Raji (cell line): ENCODE measurements around the gene MS4A10.

Source experiments
- POLR2A ChIP-seq: IDR thresholded peaks from 2 replicates; pipeline ENCODE4 v1.6.1; 2011; ENCODE audit warnings: low read depth, low read length, control low read depth; ENCODE audit not compliant: insufficient read depth

The MS4A10 gene

DNA sequence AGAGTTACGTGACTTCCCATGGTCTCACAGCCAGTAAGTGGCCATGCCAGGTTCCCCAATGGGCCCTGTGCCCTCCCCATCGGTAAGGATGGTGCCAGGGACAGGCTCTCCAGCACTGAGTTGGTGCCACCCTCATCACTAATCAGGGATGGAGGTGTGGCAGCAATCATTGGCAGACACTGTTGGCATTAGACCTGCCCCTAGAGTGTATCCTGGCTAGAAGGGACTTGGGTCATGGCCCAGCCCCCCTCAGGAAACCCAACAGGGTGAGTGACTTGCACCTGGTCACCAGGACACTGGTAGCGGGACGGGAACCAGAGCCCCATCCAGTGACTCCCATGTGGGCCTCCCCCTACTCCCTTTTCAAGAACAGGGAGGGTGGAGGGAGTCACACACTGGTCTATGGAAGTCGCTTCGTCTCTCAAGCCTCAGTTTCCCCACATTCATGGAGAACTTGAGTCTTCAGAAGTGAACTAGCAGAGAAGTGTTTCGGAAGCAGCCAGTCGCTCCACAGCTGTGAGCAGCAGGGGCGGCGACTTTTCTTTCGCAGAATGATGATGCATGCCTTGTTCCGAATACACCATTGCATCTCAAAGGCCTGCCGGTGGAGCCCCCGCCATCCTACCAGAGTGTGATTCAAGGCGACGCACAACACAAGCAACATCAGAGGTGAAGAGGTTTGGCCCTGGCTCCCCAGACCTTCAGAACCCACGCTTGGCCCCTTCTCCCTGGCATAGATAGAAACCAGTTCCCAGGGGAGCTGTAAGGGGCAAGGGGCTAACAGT lies 12.9 kb downstream of the MS4A10 start:
- no peak for TF ChIP-seq POLR2A

- no peak for TF ChIP-seq POLR2A
These were observed 13.5 kb downstream of the MS4A10 start for GRCh38 chr11:60798631-60799030.

DNA sequence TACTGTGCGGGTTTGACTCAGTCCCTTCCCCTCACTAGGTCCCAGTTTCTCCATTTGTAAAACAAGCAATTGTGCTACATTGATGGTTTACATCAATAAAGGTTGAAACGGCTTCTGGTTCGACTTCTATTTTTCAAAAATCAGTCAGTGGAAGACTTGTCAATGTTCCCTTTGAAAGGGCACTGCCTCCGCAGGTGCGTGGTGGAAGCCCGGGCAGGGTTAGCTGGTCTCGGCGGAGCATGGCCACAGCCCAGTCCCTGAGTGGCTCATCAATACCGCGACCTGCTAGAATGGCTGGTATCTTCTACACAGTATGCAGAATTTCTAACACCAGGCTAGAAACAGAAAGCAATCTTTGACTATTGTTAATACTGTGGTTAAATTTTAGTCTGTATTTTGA lies 16.1 kb downstream of the MS4A10 start:
- TF ChIP-seq POLR2A = no peak

- TF ChIP-seq POLR2A = no peak
These were observed 18.3 kb downstream of the MS4A10 start for GRCh38 chr11:60803273-60803936.

GRCh38 chr11:60809249-60809648 lies 24.1 kb downstream of the MS4A10 start:
- no peak for TF ChIP-seq POLR2A

GRCh38 chr11:60809691-60810090 lies 24.6 kb downstream of the MS4A10 start:
- no peak for TF ChIP-seq POLR2A

DNA sequence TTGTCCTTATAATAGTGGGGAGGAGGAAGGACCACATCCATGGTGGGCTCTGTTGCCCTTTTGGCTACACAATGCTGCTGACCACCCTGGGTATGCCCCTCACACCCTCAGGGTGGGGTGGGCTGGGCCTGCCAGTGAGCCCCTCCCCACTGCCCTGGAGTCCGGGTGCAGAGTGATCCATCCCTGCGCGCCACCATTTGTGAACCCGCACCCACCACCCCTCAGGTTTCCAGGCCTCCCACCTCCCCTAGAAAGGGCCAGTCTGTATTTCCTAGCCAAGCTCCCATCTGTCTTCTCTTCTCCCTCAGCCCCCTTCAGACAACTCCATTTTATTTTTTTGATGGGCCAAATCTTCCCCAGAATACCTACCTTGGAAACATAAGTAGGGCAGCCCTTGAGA lies 25.0 kb downstream of the MS4A10 start:
- no peak for TF ChIP-seq POLR2A

- TF ChIP-seq POLR2A = no peak
These were observed 25.4 kb downstream of the MS4A10 start for GRCh38 chr11:60810569-60810968.

GRCh38 chr11:60813324-60813723 lies 28.2 kb downstream of the MS4A10 start:
- TF ChIP-seq POLR2A = no peak

DNA sequence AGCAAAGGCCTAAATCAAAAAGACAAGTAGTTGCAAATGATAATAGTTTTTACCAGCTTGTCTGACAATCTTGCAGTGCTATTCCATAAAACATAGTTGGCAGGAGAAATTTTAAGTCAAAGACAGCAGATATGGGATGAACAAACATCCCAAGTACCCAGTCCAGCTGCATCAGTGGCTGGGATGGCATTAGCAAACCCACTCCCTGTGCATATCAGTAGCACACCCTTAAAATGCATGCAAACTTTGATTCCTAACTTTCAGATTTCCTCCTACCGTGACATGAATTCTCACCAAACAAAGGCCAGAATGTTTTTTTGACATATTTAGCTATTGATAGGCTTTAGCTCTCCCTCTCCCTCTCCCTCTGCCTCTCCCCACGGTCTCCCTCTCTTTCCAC lies 29.0 kb downstream of the MS4A10 start:
- TF ChIP-seq POLR2A = no peak

DNA sequence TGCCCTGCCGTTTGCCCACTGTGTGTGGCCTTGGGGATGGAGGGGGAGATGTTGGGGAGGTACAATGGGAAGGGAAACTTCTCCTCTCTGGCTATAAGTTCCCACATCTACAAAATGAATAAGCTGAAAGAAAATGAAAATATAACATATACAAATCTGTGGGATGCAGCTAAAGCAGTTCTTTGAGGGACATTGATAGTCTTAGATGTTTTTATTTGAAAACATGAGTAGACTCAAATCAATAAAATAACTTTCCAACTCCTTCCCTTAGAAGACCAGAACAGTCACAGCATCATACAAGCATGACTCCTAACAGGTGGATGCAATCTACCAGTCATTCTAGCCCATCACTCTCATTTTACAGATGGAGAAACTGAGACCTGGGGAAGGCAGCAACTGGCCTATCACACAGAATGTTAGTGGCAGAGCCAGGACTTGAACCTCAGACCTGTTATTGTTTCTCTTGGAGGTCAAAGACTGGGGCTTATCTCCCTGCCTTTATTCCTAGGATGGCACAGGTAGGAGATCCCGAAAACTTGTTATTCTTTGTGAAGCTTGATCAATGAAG lies 31.5 kb downstream of the MS4A10 start:
- no peak for TF ChIP-seq POLR2A

DNA sequence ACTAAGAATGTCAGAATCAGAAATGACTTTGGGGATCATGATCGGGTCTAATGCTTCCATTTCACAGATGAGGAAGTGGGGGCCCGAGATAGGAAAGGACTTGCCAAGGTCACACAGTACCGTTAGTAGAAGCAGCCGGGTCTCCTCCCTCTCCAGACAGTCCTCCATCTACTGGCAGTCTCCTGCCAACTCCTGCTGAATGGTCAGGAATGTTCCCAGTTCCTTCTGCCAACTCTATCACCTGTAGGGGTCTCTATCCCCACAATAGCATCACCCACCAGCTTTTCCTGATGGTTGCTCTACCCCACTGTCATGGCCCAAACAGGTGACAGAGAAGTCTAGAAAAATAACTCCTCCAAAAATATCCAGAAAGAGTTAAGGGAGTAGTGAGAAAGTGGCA lies 32.9 kb downstream of the MS4A10 start:
- no peak for TF ChIP-seq POLR2A

DNA sequence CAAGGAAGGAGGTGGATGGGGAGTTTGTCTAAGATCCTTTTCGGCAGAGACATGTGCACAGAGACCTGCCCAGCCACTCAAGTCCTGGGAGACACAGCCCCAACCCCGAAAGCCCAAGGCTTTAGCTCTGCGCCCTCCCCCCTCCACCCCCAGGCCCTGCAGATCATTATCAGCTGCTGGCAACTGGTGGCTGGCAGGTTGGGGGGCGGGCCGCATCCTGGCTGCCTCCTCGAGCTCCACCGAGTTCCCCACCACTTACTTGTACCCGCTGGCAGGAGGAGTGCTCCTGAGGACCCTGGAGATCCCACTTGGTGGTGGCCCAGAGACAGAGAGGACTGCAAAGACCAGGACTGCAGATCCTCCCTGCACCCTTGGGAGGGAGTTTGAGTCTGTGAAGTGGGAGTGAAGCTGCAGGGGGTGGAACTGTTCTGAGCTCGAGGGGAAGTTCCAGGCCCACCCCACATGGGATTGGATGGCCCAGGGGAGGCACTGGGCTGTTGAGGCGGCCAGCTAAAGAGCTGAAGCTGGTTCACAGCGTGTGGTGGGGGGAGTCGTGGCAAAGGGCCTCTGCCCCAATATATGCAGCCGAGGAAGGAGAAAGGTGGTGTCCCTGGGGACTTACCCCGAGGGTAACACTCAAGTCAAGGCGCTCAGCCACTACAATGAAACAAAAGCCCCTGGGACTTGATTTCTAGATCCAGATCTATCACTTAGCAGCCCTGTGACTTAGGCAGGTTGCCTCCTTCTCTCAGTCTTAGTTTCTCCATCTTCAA lies 36.9 kb downstream of the MS4A10 start:
- no peak for TF ChIP-seq POLR2A

DNA sequence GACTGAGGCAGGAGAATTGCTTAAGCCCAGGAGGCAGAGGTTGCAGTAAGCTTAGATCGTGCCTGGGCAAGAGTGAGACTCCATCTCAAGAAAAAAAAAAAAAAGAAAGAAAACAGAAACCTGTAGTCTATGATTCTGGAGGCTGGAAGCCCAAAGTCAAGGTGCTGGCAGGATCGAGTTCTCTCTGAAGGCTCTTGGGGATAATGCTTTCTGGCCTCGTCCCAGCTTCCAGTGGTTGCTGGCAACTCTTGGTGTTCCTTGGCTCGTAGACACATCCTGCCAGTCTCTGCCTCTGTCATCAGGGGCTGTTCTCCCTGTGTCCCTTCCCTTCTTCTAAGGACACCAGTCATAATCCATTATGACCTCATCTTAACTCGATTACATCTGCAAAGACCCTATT lies 40.0 kb downstream of the MS4A10 start:
- no peak for TF ChIP-seq POLR2A

DNA sequence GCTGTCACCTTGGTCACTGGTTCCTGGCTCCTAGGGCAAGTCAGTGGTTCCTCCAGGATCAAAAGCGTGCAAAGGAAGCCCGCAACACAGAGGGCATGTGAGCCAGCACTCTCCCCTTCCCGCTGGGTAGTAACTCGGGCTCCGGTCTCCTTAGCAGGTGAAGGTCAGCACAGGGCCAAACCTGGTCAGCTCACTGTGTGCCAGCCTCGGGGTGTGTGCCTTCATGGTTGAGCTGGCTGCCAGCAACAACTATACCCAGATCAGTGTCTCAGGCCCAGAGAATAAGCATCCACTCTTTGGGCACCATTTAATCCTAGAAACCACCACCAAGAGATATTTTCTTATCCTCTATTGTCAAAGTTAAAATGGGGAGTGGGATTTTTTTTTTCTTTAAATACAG lies 40.7 kb downstream of the MS4A10 start:
- TF ChIP-seq POLR2A = no peak

DNA sequence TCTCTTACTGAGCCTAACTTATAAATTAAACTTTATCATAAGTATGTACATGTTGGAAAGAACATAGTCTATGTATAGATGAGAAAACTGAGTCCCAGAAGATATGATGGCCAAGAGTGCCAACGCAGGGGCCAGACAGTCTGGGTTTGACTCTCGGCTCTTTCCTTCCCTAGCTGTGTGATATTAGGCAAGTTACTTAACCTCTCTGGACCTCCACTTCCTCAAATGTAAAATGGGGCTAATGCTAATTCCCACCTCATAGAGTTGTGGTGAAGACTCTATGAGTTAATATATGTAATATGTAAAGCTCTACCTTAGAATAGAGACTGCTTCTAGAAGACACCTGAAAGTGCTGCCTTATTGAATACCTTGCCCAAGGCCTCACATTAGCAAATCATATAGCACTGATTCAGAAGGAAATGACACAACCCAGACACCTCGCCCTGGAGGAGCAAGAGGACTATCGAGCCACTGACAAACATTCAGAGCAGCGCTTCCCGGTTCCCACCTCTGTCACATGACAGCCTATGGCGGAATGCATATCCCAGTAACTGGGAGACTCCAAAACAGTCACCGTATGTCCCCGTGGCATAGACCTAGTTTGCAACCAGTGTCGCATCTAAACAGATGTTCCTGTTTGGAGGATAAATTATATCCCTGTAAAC lies 45.5 kb downstream of the MS4A10 start:
- no peak for TF ChIP-seq POLR2A

DNA sequence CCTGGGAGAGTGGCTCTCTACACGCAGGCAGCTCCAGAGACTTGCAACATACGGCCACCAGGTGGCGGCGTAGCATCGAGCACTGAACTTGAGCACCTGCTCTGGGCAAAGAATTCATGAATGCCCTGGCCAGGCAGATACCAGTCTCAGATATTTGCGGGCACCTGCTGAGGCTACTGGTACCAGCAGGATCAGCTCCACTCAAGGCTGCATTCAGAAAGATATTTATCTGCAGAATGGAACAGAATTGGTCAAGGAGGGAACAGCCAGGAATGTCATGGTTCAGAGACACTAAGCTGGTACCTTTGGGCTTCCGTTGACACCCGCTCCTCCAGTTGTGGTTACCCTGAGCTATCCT lies 46.0 kb downstream of the MS4A10 start:
- TF ChIP-seq POLR2A = no peak
